Panc1 (cell line): ENCODE results near the gene SLIT3.

Source experiments
- POLR2AphosphoS5 ChIP-seq: IDR thresholded peaks from 2 replicates; pipeline ENCODE4 v1.6.1; 2012; ENCODE audit warnings: mild to moderate bottlenecking, low read depth, low read length, moderate library complexity
- TCF7L2 ChIP-seq: IDR thresholded peaks from 2 replicates; pipeline ENCODE4 v1.6.1; 2011; ENCODE audit warnings: mild to moderate bottlenecking, low read depth, low read length, inconsistent platforms
- TF ChIP-seq, protein P1 (sequence below): fragments of 450-650 bp; IDR thresholded peaks from 2 replicates; pipeline ENCODE4 v1.5.1; 2017; ENCODE audit warnings: mild to moderate bottlenecking
- TF ChIP-seq, protein P2 (sequence below), 2 experiments: IDR thresholded peaks; 2 replicates each; pipeline ENCODE4 v1.6.1; 2011 to 2012; ENCODE audit warnings: low read depth in 2 of 2, control low read depth in 1 of 2, low read length in 1 of 2, mild to moderate bottlenecking in 1 of 2, moderate library complexity in 1 of 2; ENCODE audit not compliant: insufficient read depth in 1 of 2

DNA sequence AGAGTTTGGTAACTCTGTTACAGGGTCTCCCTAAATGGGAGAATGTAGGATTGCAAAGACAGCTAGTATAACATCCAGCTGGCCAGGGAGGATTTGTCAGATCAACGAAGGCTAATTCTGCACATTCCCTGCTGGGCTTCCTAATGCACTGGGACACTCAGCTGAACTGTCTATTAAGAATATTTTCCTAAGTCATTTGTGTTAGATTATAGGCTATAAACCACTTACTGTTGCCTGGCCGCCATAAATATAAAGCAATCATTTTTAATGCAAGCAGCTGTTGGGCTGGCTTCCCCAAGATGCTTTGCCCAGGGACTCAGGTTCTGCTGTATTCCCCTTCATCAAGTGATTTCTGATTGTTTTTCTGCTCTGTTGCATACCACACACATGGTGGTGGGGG, 35.3 kb upstream of the SLIT3 start:
- TF ChIP-seq, protein P1, sequence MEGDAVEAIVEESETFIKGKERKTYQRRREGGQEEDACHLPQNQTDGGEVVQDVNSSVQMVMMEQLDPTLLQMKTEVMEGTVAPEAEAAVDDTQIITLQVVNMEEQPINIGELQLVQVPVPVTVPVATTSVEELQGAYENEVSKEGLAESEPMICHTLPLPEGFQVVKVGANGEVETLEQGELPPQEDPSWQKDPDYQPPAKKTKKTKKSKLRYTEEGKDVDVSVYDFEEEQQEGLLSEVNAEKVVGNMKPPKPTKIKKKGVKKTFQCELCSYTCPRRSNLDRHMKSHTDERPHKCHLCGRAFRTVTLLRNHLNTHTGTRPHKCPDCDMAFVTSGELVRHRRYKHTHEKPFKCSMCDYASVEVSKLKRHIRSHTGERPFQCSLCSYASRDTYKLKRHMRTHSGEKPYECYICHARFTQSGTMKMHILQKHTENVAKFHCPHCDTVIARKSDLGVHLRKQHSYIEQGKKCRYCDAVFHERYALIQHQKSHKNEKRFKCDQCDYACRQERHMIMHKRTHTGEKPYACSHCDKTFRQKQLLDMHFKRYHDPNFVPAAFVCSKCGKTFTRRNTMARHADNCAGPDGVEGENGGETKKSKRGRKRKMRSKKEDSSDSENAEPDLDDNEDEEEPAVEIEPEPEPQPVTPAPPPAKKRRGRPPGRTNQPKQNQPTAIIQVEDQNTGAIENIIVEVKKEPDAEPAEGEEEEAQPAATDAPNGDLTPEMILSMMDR, result no peak
- TF ChIP-seq TCF7L2, result no peak
- TF ChIP-seq, protein P2, sequence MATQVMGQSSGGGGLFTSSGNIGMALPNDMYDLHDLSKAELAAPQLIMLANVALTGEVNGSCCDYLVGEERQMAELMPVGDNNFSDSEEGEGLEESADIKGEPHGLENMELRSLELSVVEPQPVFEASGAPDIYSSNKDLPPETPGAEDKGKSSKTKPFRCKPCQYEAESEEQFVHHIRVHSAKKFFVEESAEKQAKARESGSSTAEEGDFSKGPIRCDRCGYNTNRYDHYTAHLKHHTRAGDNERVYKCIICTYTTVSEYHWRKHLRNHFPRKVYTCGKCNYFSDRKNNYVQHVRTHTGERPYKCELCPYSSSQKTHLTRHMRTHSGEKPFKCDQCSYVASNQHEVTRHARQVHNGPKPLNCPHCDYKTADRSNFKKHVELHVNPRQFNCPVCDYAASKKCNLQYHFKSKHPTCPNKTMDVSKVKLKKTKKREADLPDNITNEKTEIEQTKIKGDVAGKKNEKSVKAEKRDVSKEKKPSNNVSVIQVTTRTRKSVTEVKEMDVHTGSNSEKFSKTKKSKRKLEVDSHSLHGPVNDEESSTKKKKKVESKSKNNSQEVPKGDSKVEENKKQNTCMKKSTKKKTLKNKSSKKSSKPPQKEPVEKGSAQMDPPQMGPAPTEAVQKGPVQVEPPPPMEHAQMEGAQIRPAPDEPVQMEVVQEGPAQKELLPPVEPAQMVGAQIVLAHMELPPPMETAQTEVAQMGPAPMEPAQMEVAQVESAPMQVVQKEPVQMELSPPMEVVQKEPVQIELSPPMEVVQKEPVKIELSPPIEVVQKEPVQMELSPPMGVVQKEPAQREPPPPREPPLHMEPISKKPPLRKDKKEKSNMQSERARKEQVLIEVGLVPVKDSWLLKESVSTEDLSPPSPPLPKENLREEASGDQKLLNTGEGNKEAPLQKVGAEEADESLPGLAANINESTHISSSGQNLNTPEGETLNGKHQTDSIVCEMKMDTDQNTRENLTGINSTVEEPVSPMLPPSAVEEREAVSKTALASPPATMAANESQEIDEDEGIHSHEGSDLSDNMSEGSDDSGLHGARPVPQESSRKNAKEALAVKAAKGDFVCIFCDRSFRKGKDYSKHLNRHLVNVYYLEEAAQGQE (IDR thresholded peaks at IDR 0.05; ENCODE audit: insufficient read depth in 1 of 2, low read depth in 2 of 2, low read length in 1 of 2), result no peak
- TF ChIP-seq POLR2AphosphoS5, result no peak
